SJSA1 (cell line): ENCODE measurements around the gene CLCF1. TPM values are rescaled to one million over a fixed set of nuclear protein-coding genes. Genes with fewer than 3 reads are reported as not detected.

Experiments used
- DNase-seq, 2 experiments: peaks; one replicate each; pipeline ENCODE4 v3.0.0-alpha.2; 2015 to 2020; ENCODE audit warnings: low spot score in 2 of 2, low read depth in 1 of 2
- H3K27ac ChIP-seq: fragments of 250-450 bp; sonication (Bioruptor Pico); 2 replicates; pipeline ENCODE4 v1.5.1; 2020; ENCODE audit warnings: mild to moderate bottlenecking, moderate library complexity
- H3K27me3 ChIP-seq: fragments of 250-450 bp; sonication (Bioruptor Pico); replicated peaks from 2 replicates; pipeline ENCODE4 v1.5.1; 2020; ENCODE audit warnings: mild to moderate bottlenecking, moderate library complexity
- H3K36me3 ChIP-seq: fragments of 250-450 bp; sonication (Bioruptor Pico); 2 replicates; pipeline ENCODE4 v1.5.1; 2020; ENCODE audit warnings: mild to moderate bottlenecking
- H3K4me1 ChIP-seq: fragments of 250-450 bp; sonication (Bioruptor Pico); replicated peaks from 2 replicates; pipeline ENCODE4 v1.6.1; 2021; ENCODE audit warnings: mild to moderate bottlenecking
- H3K4me3 ChIP-seq: fragments of 250-450 bp; sonication (Bioruptor Pico); 2 replicates; pipeline ENCODE4 v1.5.1; 2020; ENCODE audit warnings: mild to moderate bottlenecking
- H3K9me3 ChIP-seq: fragments of 250-450 bp; sonication (Bioruptor Pico); replicated peaks from 2 replicates; pipeline ENCODE4 v1.5.1; 2020; ENCODE audit warnings: mild to moderate bottlenecking
- total RNA-seq: library from RNA; depleted of rRNA; stranded (reverse); fragments of >200 nt; shearing (Covaris generic); gene quantifications from 2 replicates; pipeline ENCODE4 v1.2.3, GENCODE V29; 2014

CLCF1 gene
- total RNA-seq, 1 experiment from 2014 or later, result 9.4 TPM

DNA sequence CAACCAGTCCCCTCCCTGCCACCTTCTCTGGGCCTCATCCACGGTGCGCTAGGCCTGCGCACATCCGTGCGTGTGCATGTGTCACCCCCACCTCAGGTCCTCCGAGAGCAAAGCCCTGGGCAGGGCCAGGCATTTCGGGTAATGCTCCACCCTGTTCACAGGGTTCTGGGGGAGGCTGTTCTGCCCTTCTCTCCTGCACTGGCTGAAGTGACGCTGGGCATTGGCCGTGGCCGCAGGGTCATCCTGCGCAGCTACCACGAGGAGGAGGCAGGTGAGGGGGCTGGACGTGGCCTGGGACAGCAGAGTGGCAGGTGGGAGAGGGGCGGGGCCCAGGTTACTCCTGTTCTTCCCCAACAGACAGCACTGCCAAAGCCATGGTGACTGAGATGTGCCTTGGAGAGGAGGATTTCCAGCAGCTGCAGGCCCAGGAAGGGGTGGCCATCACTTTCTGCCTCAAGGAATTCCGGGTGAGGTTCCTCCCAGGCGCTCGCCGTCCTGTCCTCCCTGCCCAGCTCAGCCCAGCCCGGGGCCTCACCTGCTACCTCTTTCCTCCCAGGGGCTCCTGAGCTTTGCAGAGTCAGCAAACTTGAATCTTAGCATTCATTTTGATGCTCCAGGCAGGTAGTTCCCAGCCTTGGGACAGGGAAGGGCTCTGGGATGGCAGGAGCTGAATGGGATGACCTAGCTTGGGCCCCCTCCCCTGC, 22.3 kb upstream of the CLCF1 start:
- Histone ChIP-seq H3K27me3 (no peaks in the 10 kb centered on the region), H3K4me3 (no peak overlapping the region), H3K4me1 (peaks cover 25% of the 10 kb centered on the region), H3K36me3 (peaks cover 83% of the 10 kb centered on the region), H3K9me3 (no peaks in the 10 kb centered on the region), H3K27ac (no peak overlapping the region)
- DNase-seq, result no peak

GRCh38 chr11:67393990-67394389, 20.6 kb upstream of the CLCF1 start:
- peaks cover 66% of the 10 kb centered on the region for H3K36me3 ChIP-seq
- H3K4me3 ChIP-seq, result no peak overlapping the region
- no peaks in the 10 kb centered on the region for H3K27me3 ChIP-seq
- peaks cover 20% of the 10 kb centered on the region for H3K4me1 ChIP-seq
- no peaks in the 10 kb centered on the region for H3K9me3 ChIP-seq
- no peak overlapping the region for H3K27ac ChIP-seq
- no peak for DNase-seq

GRCh38 chr11:67393437-67393836, 20.0 kb upstream of the CLCF1 start:
- Histone ChIP-seq H3K27me3 (no peaks in the 10 kb centered on the region), H3K9me3 (no peaks in the 10 kb centered on the region), H3K4me1 (peaks cover 20% of the 10 kb centered on the region), H3K4me3 (no peak overlapping the region), H3K36me3 (peaks cover 61% of the 10 kb centered on the region), H3K27ac (no peak overlapping the region)
- no peak for DNase-seq

- peak overlapping the region; percentile 69 for H3K27ac ChIP-seq
- H3K9me3 ChIP-seq, result no peaks in the 10 kb centered on the region
- peak in 1 of 2 experiments; percentile 44 for DNase-seq
Observed at GRCh38 chr11:67392183-67392715, 18.9 kb upstream of the CLCF1 start.

GRCh38 chr11:67391304-67392182, 18.1 kb upstream of the CLCF1 start, which contains the start of gene RAD9A:
Gene RAD9A, plus strand, starts transcription at chr11:67391986. Its CDS starts 59 bp downstream, at chr11:67392045.
- Histone ChIP-seq H3K27me3 (no peaks in the 10 kb centered on the region), H3K36me3 (peaks cover 44% of the 10 kb centered on the region), H3K9me3 (no peaks in the 10 kb centered on the region), H3K4me3 (peak within 1 kb of the TSS; percentile 61), H3K4me1 (peaks cover 20% of the 10 kb centered on the region), H3K27ac (peak within 1 kb of the TSS; percentile 69)
- peak; percentile 94 to 99 for DNase-seq

More at GRCh38 chr11:67392183-67392715, 18.9 kb upstream of the CLCF1 start:
- H3K27me3 ChIP-seq, result no peaks in the 10 kb centered on the region
- H3K36me3 ChIP-seq, result peaks cover 49% of the 10 kb centered on the region
- H3K4me1 ChIP-seq, result peaks cover 20% of the 10 kb centered on the region
- peak overlapping the region; percentile 61 for H3K4me3 ChIP-seq

DNA sequence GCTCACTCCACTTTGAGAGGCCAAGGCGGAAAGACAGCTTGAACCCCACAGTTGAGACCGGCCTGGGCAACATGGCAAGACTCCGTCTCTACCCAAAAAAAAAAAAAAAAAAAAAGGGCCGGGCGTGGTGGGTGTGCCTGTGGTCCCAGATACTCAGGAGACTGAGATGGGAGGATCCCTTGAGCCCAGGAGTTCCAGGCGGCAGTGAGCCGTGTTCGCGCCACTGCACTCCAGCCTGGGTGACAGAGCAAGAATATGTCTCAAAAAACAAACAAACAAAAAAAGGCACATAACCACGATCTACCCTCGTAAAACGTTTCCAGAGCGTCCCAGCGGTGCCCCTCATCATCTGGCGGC, 17.5 kb upstream of the CLCF1 start:
- Histone ChIP-seq H3K27ac (peak overlapping the region; percentile 69), H3K36me3 (peaks cover 37% of the 10 kb centered on the region), H3K4me3 (peak overlapping the region; percentile 61), H3K27me3 (no peaks in the 10 kb centered on the region), H3K4me1 (peaks cover 20% of the 10 kb centered on the region), H3K9me3 (no peaks in the 10 kb centered on the region)
- DNase-seq, result no peak

- Histone ChIP-seq H3K27me3 (no peaks in the 10 kb centered on the region), H3K4me1 (peaks cover 28% of the 10 kb centered on the region), H3K9me3 (no peaks in the 10 kb centered on the region), H3K4me3 (no peak overlapping the region), H3K36me3 (peaks cover 23% of the 10 kb centered on the region), H3K27ac (no peak overlapping the region)
- no peak for DNase-seq
Observed at GRCh38 chr11:67389477-67389876, 16.1 kb upstream of the CLCF1 start.

DNA sequence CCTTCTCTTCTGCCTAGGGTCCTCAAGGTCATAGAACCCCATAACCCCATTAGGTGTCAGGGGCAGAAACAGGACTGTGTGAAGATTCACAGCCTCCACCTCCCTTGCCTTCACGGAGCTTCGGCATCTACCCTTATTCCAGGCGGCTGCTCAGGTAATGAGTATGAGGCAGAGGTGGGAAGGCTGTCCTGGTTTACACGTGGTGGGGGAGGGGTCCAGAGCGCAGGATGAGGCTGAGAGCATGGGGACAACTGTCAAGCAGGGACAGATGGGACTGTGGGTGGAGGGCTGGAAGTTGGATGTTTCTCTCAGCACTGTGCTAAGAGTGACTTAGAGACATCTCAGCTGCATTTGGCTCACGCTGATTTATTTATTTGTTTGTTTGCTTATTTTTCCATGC, 14.1 kb upstream of the CLCF1 start:
- no peak for DNase-seq
- Histone ChIP-seq H3K36me3 (peaks cover 6% of the 10 kb centered on the region), H3K27me3 (no peaks in the 10 kb centered on the region), H3K9me3 (no peaks in the 10 kb centered on the region), H3K4me1 (peaks cover 25% of the 10 kb centered on the region), H3K27ac (no peak overlapping the region), H3K4me3 (no peak overlapping the region)

- Histone ChIP-seq H3K36me3 (peaks cover 3% of the 10 kb centered on the region; the same call in 1 of the 2 replicates), H3K4me3 (no peak overlapping the region), H3K27me3 (no peaks in the 10 kb centered on the region), H3K4me1 (peaks cover 21% of the 10 kb centered on the region), H3K27ac (no peak overlapping the region), H3K9me3 (no peaks in the 10 kb centered on the region)
- no peak for DNase-seq
Observed at GRCh38 chr11:67387069-67387468, 13.7 kb upstream of the CLCF1 start.

DNA sequence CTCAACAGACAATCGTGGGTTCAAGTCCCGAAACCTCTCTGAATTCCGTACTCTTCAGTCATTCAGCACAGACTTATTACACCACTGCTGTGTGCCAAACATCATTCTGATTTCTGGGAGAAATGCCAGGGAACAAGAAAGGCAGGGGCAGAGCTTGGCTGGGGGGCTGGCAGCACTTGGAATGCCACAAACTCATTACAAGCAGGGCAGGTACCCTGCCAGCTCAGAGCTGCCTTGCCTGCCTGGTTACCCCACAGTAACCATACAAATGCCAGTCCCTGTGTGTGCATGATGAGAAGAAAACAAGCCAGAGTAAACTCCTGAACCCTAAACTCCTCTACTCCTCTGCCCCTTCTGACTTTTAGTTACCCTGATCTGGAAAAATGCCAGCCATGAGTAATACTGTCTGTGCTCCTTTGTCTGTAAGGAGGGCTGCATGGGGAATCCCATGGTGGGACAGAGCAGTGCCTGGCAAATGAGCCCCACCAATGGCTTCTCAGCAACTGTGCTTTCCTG, 11.5 kb upstream of the CLCF1 start:
- Histone ChIP-seq H3K4me3 (no peak overlapping the region), H3K4me1 (peaks cover 9% of the 10 kb centered on the region), H3K36me3 (no peaks in the 10 kb centered on the region), H3K9me3 (no peaks in the 10 kb centered on the region), H3K27me3 (no peaks in the 10 kb centered on the region), H3K27ac (no peak overlapping the region)
- peak in 1 of 2 experiments; percentile 72 for DNase-seq

- Histone ChIP-seq H3K27ac (no peak overlapping the region), H3K4me3 (no peak overlapping the region), H3K36me3 (no peaks in the 10 kb centered on the region), H3K4me1 (peaks cover 20% of the 10 kb centered on the region), H3K27me3 (no peaks in the 10 kb centered on the region), H3K9me3 (no peaks in the 10 kb centered on the region)
- peak; percentile 85 to 94 for DNase-seq
Observed at GRCh38 chr11:67382276-67383136, 9.1 kb upstream of the CLCF1 start.

- Histone ChIP-seq H3K27ac (no peak overlapping the region), H3K9me3 (no peaks in the 10 kb centered on the region), H3K27me3 (no peaks in the 10 kb centered on the region), H3K4me3 (no peak overlapping the region), H3K4me1 (peaks cover 20% of the 10 kb centered on the region), H3K36me3 (no peaks in the 10 kb centered on the region)
- DNase-seq, result no peak
Observed at GRCh38 chr11:67381244-67381972, 8.0 kb upstream of the CLCF1 start.
